HCT116 (cell line): ENCODE measurements around the gene MEIS1.

ENCODE experiments used
- CTCF ChIP-seq, 3 experiments: fragments of 200-600 bp in 1 of 3; sonication (generic) in 1 of 3; IDR thresholded peaks in 2 of 3; conservative IDR thresholded peaks in 1 of 3; 2 replicates each; pipeline ENCODE4 v1.5.1; 2012 to 2017; ENCODE audit warnings: low read depth in 2 of 3, low read length in 2 of 3, antibody characterized with exemption in 1 of 3, borderline replicate concordance in 1 of 3, control low read depth in 1 of 3, mild to moderate bottlenecking in 1 of 3, mixed read lengths in 1 of 3, mixed run types in 1 of 3, moderate library complexity in 1 of 3; ENCODE audit not compliant: insufficient read depth in 1 of 3
- ELF1 ChIP-seq: IDR thresholded peaks from 2 replicates; pipeline ENCODE4 v1.6.1; 2012; ENCODE audit warnings: low read depth, borderline replicate concordance
- POLR2AphosphoS5 ChIP-seq: IDR thresholded peaks from 2 replicates; pipeline ENCODE4 v1.6.1; 2011; ENCODE audit warnings: mild to moderate bottlenecking, low read depth, low read length, moderate library complexity
- RAD21 ChIP-seq: IDR thresholded peaks from 2 replicates; pipeline ENCODE4 v1.6.1; 2012; ENCODE audit warnings: low read depth, mild to moderate bottlenecking
- YY1 ChIP-seq: IDR thresholded peaks from 2 replicates; pipeline ENCODE4 v1.6.1; 2011; ENCODE audit warnings: low read length, low read depth, moderate library complexity, mild to moderate bottlenecking; ENCODE audit not compliant: insufficient replicate concordance; ENCODE audit errors: extremely low read depth

GRCh38 chr2:66506265-66506664 lies 71.3 kb downstream of the MEIS1 start:
- no peak for TF ChIP-seq YY1
- TF ChIP-seq CTCF (IDR thresholded peaks at IDR 0.05 in 2 of 3, conservative IDR thresholded peaks at IDR 0.05 in 1 of 3; ENCODE audit: borderline replicate concordance in 1 of 3, insufficient read depth in 1 of 3, low read depth in 2 of 3, low read length in 2 of 3) = no peak
- TF ChIP-seq RAD21 = no peak
- TF ChIP-seq POLR2AphosphoS5 = no peak
- no peak for TF ChIP-seq ELF1
